ENCODE results near the gene NOL4L.
"Not testable (repeated sequence)": the region's sequence is repeated elsewhere in the genome, so short reads cannot be mapped to it uniquely, and the experiment has no call there.

NOL4L gene

GRCh38 chr20:32411955-32412706 is 173.0 kb downstream of the NOL4L start:
- peak; percentile 5 to 70 (median 38) for DNase-seq

GRCh38 chr20:32407131-32407750 is 177.9 kb downstream of the NOL4L start:
- DNase-seq: not testable (repeated sequence)

- no peak for DNase-seq
Observed at GRCh38 chr20:32406701-32407100, 178.4 kb downstream of the NOL4L start.

GRCh38 chr20:32404017-32404416 is 181.1 kb downstream of the NOL4L start:
- no peak for DNase-seq

- no peak for DNase-seq
Observed at GRCh38 chr20:32400476-32400875, 184.7 kb downstream of the NOL4L start.

GRCh38 chr20:32397567-32398084 is 187.5 kb downstream of the NOL4L start:
- DNase-seq: no peak

GRCh38 chr20:32396646-32397160 is 188.4 kb downstream of the NOL4L start:
- no peak for DNase-seq

- no peak for DNase-seq
Observed at GRCh38 chr20:32395066-32395465, 190.1 kb downstream of the NOL4L start.
